ENCODE data around the gene LRRC61.

LRRC61 gene

DNA sequence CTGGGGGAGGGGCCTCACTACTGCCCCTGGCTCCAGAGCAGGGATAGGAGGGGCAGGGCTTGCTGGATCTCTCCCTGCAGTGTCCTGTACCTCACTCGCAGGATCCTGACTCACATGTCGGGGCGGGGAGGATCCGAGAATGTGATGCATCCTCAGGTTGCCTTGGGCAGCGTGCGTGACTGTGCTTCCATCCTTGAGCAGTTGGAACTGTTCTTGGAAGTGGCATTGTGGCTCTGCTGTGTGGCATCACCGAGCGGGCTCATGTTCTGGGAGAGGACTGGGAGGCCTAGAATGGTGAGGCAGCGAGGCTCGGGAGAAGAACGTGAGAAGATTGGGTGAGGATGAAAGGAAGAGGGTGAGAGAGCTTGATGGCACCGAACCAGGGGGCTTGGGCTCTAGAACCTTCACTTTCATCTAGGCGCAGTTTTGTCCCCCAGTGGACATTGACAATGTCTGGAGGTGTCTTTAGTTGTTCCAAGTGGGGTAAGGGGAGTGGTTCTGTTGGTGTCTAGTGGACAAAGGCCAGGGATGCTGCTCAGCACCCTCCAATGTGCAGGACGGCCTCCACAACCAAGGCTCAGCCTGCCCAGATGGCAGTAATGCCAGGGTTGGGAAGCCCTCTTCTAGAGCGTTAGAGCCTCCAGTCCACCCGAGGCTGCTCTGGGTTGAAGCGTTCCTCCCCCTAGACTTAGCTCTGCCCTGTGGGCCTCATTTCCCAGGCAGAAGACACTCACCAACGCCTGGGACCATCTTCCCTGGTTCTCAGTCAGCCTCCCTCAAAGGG, 9.9 kb downstream of the LRRC61 start:
- no peak for DNase-seq

DNA sequence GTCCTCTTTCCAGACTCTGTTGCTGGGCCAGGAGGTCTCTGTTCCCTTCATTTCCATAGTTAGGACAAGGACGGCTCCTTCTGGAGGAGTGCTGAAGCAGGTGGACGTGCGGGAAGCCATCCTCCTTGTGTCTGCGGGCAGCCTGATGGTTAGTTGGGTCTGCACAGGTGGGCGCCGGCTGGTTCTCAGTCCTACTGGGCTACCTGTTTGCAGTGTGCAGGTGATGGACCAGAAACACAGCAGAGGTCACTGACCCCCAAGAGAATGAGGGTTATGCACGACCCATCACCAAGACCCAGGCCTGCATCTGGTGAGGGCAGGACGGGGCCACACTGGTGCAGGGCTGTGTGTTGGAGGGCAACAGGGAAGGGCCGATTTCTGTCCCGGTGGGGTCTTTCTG, 10.5 kb downstream of the LRRC61 start:
- DNase-seq = no peak

DNA sequence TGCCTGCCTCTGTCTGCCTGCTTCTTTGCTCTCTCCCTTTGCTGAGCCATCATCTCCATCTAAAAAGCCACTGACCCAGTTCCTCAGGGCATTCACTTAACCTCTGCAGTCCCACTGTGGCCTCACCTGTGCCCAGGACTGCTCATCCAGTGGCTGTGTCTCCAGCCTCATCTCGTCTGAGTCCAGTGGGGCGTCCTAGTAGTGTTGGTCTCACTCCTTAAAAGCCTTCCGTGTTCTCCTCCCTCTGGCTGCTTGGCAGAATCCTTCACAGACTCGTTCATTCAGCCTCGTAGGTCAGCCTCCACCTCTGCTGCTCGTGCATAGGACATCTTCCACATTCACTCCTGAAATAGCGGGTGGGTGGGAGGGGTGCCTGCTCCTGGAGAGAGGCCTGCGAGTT, 11.0 kb downstream of the LRRC61 start:
- no peak for DNase-seq

DNA sequence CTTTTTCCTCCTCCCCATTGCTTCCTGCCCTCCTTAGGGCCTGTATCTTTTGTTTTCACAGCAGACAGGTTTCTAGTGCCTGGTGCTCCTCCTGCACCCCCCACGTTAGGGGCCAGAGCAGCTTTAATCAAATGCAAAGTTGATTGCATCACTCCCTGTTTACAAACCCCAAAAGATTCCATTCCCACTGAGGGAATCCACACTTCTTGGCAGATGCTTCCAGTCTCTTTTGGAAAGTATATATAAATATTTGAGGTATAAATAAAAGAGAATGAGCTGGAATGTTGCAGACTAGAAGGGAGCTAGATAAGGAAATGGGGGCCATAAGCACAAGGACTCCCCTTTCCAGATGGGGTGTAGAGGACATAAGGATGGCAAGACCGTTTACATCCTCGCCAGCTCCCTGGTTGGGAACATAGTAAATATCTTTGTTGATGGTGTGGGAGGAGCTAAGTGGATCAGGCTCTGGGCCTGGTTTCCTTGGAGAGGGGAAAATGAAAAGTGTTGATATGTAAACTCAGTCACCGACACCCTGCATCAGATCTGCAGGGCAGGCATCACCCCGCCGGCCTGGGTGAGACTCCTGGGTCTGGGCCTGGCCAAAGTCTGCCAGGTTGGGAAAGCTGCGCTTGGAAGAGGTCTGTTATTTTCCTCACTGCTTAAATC, 12.1 kb downstream of the LRRC61 start:
- DNase-seq = no peak

DNA sequence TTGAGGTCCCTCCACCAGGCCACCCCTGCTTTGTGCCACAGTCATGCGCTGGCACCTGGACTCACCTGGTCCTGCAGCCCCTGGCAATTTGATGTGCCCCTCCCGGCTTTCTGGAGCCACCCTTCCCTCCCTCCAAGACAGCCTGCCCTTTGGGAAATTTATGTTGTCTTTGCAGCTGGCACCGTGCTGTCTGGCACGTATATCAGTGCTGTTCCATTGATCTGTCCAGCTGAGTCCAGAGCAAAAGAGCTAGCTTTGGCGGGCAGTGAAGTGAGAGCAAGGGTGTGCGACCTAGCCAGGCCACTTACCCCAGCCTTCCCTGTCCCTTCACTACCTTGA, 12.6 kb downstream of the LRRC61 start:
- DNase-seq = no peak

DNA sequence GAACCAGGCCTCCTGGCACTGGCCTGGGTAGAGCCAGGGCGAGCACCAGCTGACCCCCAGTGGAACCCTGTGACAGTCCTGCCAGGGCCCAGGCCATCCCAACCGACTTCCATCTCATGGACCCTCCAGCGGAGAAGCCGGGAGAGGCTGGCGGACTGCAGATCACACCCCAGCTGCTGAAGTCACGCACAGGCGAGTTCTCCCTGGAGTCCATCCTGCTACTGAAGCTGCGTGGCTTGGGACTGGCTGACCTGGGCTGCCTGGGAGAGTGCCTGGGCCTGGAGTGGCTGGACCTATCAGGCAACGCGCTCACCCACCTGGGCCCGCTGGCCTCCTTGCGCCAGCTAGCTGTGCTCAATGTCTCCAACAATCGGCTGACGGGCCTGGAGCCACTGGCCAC, 13.6 kb downstream of the LRRC61 start:
- DNase-seq = no peak

DNA sequence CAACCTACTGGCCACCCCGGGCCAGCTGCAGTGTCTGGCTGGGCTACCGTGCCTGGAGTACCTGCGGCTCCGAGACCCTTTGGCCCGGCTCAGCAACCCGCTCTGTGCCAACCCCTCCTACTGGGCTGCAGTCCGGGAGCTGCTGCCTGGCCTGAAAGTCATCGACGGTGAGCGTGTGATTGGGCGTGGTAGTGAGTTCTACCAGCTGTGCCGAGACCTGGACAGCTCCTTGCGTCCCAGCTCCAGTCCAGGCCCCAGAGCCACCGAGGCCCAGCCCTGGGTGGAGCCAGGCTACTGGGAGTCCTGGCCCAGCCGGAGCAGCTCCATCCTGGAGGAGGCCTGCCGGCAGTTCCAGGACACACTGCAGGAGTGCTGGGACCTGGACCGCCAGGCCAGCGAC, 14.0 kb downstream of the LRRC61 start:
- no peak for DNase-seq

DNA sequence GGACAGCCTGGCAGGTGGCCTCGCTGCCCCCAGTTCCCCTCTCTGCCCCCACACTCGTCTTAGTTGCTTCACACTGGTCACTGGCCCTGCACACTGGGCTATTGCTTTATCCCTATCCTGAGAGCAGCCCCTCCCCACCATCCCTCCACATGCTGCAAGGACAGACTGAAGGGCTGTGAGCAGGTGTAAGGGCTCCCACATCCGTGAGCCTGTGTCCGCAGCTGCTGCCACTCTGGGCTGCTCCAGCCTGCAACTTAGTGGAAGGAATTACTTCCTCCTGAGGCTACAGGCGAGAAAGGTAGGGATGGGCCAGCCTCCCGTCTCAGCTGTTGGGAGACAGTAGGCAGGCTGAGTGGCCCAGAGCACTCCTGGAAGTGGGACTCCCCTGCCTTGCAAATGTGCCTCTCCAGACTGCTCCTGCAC, 14.5 kb downstream of the LRRC61 start:
- DNase-seq = no peak

DNA sequence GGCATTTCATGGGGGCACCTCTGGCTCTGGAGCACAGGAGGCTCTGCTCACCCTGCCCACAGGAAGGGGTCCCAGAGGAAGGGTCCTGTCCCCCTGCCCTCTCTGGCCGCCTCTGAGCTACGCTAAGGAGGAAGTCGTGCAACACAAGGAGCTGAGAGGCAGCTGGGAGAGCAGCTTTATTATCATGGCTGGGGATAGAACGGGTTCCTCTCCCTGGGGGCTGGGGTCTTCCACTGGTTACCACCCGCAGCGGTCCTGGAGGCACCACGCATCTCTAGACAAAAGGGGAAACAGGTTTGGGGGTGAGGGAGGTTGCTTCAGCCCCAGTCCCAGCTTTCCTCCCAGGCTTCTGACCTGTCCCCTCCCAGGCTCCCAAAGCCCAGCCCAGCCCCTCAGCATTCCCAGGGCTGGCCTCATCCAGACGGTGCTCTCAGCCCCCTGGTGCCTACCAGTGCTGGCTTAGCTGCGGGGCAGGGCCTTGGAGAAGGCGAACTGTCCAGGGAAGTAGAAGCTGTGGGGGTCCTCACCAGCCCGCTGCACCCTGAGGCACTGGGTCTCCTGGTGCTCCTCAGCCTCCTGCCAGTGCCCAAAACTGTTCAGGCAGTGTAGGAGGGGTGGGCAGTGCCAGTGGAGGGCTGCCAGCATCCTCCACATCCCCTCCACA, 15.1 kb downstream of the LRRC61 start:
- DNase-seq = no peak

DNA sequence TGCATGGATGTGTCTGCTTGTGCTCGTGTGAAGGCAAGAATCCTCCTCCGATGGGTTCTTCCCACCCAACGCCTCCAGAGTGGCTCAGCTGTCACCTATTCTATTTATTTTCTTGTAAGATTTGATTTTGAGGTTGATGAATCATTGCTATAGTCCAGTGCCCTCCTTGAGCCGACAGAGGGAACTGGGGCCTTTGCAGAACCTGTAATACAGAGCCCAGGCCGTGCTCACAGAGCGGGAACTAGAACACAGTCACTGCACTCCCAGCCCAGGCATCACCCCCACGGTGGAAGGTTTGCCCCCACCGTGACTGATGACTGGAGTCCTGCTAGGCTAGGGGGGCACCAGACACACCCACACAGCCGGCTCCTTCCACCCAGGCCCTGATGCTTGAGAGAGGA, 16.3 kb downstream of the LRRC61 start:
- DNase-seq = no peak

DNA sequence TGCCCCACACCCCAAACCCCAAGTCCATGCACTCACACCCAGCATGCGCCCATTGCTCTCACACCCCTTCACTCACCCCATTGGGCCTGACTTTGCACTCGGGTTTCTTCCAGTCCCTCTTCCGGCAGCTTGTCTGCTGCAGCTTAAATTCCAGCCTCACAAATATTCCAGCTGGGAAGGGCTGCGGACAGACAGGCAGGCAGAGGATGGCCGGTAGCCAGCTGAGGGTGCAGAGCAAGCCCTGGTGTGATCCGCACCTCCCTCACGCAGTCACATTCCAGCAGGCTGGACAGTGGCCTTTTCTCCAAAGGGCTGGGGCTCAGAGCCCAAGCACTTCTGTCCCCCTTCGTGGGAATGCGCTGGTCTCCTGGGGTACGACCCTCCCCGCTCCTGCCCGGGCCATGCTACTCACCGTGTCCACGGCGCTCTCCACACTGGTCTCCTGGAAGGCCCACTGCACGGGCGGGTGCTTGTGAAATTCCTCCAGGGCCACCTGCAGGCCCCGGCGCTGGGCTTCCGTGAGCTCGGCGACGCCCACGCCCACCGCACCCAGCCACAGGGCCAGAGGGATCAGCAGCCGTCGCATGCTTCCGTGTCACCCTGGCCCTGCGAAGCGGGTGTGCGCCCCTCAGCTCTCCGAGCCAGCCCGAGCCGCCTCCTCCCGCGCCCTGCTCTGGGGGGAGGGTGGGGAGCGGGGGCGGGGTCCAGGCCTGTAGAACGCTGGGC, 17.0 kb downstream of the LRRC61 start:
- DNase-seq = no peak

DNA sequence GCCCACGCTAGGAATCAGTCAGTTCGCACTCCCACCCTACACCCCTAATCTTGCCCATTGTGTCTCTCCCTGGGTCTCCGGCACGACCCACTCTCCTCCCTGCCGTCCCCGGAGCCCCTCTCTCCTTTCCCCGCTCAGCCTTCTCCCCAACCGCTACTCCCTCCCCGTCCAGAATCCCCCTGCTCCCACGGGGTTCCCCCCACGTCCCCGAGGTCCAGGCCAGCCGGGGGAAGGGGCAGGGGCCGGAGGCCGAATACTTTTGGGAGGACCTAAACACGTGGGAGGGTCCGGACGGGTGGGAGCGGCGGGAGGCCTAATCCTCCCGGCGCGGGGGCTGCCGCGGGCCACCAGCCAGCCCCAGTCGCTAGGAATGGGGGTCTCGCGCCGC, 17.7 kb downstream of the LRRC61 start:
- DNase-seq = no peak

DNA sequence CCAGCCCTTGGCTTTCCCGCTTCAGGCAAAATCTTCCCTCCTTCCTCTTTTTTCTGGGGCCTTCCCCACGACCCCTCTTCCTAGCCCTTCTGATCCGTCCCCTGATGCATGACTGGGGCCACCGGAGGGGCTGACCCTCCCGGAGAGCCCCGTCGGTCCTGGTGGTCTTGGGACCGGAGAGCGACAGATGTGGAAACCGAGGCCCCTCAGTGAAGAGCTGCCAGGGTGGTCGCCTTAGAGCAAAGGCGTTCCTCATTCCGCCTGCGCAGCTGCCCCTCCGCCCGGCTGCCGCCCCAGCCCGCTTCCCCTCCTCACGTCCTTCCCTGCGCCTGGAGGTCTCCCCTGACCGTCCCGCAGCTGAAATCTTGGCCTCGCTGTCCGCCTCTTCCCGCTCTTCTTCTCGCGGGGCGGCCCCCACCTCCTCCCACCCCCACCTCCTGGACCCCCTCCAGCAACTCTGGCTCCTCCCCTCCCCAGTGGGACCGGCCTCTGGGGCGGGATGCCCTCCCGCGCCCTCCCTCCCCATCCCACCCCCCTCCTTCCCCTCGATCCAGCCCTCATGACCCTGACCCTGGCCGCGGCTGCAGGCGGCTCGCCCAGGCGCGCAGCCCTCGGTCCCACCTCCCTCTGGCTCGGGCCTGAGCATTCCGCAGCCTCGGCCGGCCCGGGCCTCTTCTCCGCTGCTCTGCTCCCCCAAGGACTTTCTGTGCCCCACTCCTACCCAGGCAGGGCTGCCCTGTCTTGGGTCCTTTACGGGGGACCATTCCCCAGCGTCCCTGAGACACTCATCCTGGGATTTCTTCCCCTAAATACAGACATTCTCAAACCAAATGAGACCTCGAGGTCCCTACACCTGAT, 18.3 kb downstream of the LRRC61 start, which contains the start of gene RARRES2:
TSS of gene RARRES2 (minus strand) at position 367 of the 858 bp plus-strand sequence. CDS start 1,020 bp downstream, outside the sequence.
- no peak for DNase-seq

DNA sequence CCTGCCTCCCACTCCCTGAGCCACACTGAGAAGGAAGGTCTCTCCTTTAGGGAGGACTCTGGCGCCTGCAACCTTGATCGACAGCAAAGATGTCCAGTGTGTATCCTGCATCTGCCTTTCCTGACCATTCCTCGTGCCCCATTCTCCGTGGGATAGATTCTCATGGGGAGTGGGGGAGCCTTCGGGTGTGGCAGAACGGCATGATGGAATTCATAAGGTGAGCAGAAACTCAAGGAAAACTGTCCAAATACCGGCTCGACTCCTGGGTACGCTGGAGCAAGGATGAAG, 18.9 kb downstream of the LRRC61 start:
- DNase-seq = no peak

DNA sequence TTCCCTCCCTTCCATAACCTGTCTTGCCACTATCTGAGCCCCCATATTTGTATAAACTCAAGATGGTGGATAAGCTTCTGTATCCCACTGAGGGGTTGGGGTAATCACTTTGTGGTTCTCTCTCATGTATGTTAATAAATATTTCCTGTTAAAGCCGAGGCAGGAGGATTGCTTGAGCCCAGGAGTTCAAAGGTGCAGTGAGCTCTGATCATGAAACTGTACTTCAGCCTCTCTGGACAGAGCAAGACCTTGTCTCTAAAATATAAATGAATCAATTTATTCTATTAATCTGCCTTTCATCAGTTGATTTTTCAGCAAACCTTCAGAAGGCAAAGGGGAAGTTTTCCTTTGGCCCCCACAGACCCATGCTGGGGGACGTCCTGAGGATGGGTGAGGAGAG, 20.1 kb downstream of the LRRC61 start:
- no peak for DNase-seq

DNA sequence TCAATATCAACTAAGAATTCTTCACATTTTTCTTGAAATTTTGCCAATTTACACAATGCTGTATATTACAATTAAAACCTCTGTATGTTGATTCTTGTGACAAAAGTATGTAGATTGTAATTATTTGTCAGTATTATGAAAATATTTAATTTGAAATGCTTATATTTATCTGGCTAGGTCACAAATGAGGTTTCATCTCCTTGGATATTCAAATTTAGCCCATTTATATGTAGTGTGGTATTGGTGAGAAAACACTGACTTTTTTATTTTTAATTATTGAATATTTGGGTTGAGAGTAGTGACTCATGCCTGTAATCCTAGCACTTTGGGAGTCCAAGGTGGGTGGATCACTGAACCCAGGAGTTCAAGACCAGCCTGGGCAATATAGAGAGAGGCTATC, 21.1 kb downstream of the LRRC61 start:
- no peak for DNase-seq

DNA sequence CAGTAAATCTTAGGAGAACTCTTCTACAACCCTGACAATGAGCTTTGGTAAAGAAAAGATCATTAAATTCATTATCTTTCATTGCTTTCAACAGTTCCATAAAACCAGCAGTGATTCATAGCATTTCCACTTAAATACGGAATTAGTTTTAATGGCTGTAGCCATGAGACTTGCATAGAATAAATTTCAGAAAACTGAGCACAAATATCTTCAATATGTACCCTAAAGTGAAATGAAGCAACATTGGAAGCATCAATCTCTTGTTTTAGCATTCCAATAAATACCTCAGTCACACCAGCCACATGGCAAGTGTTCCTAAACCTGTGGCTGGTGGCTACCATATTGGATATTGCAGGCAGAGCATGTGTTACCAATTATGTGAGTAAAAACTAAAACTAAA, 21.9 kb downstream of the LRRC61 start:
- DNase-seq = no peak

DNA sequence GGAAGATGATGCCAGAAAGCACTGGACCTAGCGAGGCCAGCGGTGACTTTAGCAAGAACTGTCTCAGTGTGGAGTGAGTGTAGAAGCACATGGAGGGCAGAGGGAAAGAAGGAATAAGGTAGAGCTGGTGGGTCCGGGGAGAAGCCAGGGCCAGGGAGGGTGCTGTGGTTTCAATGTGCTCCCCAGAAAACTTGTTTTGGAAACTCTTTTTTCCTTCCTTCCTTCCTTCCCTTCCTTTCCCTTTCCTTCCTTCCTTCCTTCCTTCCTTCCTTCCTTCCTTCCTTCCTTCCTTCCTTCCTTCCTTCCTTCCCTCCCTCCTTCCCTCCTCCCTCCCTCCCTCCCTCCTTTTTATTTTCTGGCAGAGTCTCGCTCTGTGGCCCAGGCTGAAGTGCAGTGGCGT, 23.8 kb downstream of the LRRC61 start:
- DNase-seq = no peak

DNA sequence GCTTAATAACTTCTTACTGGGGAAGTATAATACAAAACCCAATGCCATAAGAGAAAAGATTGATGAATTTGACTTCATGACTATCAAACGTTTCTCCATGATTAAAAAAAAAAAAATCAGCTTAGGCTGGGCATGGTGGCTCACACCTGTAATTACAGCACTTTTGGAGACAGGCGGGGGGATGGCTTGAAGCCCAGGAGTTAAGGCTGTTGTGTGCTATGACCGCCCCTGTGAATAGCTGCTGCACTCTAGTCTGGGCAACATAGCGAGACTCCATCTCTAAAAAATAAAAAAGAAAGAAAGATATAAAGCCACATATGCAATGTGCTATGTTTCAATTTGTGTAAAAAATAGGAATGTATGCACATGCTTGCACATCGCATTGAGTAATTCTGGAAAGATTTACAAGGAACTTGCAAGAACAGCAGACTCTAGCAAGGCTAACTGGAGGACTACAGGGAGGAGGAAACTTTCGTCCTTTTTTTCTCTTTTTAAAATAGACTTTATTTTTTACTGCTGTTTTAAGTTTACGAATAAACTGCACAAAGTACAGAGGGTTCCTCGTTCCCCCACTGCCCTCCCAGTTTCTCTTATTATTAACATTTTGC, 28.5 kb downstream of the LRRC61 start:
- DNase-seq = no peak

DNA sequence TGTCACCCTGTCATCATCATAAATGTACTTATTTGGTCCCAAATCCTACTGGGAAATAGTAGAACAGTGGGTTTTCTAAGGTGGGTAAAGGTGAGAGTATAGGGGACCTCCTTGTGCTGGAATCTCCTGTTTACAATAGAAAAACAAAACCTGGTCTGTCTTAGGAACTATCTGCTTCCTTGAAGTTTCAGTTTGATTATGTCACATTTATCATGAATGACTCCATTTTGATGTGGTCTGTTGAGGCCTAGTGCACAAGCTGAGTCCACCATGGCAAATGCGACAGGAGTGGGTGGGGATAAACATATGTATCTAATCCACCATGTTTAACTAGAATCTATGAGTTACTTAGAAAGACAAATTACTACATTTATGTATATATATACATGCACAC, 32.5 kb downstream of the LRRC61 start:
- DNase-seq = no peak

DNA sequence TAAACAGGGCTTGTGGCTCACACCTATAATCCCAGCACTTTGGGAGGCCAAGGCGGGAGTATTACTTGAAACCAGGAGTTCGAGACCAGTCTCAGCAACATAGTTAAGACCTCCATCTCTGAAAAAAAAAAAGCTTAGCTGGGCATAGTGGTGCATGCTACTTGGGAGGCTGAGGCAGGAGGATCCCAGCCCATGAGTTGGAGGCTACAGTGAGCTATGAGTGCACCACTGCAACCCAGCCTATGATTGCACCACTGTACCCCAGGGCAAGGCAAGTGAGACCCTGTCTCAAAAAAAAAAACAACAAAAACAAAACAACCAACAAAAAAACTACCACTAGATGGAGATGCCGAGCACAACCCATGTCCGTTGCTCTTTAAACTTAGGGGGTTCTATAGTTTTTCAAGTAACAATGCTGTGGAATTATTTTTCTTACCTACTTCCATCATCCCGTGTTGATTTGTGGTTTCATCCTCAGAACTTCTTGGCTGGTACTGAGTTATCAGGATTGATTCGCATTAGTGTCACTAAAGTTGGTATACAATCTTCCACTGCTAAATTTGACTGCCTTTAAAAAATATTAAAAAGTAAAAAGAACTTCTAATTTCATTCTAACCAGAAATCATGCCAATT, 33.2 kb downstream of the LRRC61 start:
- peak; percentile 61 for DNase-seq

DNA sequence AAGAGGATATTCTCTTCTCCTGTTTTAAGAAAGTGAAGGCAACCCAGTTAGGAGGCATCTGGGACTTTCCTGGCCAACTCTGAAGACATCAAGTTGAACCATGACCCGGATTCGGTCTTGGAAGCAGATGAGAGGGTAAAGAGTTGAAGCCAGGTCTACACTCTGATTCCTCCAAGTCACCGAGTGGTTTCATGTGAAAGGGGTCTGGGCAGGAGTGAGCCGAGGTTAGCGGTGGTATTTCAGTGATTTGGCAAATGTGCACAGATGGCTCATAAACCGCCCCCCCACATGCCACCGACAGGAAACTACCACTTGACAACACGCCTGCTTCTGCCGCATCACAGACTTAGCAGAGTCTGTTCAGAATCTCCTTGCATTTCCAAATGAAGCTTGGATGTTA, 34.1 kb downstream of the LRRC61 start:
- peak; percentile 94 for DNase-seq
